Measurements from ENCODE around the gene RAD51B.
"Not testable (repeated sequence)": the region's sequence is repeated elsewhere in the genome, so short reads cannot be mapped to it uniquely, and the experiment has no call there.

The RAD51B gene

DNA sequence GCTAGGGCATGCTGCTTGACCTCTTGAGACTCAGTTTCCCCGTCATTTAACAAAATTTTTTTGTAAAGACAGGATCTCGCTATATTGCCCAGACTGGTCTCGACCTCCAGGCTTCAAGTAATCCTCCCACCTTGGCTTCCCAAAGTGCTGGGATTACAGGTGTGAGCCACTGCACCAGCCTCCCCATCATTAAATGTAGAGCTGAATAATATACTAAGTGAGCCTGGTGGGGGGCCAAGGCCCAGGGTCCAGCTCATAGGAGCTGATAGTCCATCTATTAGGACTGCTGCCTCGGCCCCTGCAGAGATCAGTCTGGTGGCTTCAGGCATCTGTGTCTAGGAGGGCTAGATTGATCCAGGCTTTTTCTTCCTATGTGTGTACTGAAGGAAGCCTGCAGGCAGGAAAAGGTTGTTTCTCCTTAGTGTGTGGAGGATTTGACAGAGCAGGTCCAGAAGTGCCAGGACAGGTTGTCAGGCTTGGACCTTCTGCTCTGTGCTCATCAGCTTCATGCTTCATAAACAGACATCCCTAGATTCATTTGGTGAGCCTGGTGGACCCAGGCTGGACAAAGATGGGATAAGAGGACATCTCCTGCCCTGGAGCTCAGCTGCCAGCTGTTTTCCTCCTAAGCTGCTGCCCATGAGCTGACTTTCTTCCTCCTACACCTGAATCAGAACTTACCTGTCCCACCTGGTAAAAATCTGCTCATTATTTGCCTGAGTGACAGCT lies 837.9 kb downstream of the RAD51B start:
- DNase-seq, result no peak

DNA sequence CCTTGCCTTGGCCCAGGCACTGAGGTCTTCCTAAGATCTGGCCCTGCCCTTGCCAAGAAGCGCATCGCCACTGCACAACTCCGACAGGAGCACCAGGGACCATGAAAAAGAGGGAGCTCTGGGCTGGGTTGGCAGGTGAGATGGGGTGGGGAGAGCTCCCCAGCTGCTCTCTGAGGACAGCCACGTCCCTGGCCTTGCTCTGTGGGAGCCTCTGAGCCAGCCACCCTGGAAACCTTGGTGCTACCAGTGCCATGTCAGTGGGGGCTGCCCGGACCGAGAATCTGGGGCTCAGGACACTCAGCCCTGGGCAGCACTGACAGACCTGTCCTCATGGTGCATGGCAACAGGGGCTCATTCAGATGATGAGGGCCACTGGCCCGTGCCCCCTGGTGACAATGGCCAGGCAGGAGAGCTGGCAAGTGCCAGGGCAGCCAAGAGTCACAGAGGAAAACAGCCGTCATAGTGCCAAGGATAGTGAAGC lies 838.5 kb downstream of the RAD51B start:
- no peak for DNase-seq

DNA sequence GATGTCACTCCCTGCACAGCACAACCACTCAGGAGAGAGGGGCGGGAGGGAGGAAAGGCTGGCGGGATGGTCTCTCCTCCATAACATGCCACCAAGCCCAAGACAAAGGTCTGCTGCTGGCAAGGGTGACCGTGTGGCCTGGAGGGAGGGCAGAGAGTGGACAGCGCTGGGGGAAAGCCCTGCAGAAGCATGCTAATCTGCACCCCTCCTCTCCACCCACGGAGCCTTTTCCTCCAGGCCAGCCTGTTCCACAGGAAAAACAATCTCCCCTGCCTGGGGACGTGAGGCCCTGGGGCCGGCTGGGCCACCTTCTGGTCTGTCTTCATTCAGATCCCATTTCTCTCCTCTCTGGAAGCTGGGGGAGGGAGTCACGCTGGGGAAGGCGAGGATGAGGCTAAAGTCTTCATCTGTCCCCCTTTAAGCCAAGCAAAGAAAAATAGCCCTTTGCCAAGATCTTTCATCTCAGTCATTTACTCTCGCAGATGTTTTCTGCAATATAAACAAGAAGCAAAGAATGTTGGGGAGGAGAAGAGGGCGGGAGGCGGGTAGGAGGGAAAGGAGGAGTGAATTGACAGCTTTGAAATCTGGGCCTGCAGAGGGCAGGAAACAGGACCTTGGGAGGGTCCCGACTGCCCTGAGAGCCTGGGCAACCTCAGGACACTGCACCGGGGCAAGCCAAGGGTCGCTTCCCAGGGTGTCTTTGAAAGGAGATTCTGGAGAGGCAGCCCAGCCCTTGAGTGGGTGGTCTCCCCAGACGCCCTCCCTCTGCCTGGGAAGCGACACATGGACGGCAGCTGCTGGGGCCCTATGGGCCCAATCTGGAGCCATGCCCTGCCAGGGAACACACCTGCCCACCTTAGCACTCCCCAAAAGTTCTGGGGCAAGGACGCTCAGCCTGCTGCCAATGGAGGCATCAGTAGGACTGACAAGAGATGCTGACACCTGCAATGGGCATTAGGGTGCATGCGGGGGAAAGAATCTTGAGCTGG lies 839.7 kb downstream of the RAD51B start:
- no peak for DNase-seq

DNA sequence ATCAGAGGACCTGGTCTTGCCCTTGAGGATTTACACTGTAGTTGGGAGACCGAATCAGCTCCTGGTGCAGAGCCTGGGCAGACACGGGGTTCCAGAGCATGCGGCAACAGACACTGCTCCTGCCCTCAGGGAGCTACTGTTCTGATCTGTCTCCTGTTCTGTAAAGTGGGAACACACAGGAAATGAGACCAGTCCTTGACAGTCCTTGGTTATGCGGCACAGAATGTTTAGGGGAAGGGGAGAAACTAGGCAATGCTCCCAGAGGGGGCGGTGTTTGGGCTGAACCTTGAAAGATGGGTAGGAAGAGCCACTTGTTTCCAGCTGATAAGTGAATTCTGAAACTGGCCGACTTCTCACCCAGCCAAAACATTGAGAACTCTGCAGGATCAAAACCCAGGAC lies 840.9 kb downstream of the RAD51B start:
- no peak for DNase-seq

DNA sequence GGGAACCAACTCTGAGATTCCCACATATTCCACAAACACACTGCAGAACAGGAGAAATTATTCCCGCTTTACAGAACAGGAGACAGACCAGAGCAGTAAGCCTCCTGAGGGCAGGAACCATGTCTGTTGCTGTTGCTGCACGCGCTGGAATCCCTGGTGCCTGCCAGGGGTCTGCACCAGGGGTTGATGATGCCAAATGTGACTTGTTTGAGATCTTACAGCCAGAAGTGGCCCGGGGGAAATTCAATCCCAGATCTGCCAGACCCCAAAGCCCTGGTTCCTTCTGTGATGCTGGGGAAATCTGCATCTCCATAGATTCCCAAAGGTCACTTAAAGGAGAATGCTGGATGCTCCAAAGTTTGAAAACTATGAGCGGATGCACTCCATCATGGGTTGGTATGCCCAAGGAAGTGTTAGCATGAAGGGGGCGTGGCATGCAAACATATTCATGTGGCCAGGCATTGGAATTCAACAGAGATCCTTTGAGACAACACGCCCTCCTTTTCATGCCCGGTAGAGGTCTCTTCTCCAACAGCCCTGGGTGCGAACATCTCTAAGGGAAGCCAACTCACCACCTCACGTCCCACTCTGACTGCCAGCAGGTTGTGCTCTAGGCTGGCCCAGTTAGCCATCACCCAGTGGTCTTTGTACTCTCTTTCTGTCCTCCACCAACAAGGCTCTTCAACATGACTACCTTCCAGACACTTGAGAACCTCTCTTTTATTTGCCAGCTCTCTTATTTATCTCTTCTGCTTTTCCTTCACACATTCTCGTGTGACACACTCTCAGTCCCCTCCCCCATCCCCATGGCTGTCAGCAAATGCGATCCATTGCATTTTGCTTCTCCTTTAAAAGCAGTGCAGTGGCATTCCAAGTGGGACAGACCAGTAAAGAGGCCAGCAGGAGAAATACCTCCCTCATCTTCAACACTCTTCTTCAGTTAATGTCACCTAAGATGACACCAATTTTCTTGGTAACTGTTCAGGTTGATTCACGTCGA lies 841.9 kb downstream of the RAD51B start:
- no peak for DNase-seq

DNA sequence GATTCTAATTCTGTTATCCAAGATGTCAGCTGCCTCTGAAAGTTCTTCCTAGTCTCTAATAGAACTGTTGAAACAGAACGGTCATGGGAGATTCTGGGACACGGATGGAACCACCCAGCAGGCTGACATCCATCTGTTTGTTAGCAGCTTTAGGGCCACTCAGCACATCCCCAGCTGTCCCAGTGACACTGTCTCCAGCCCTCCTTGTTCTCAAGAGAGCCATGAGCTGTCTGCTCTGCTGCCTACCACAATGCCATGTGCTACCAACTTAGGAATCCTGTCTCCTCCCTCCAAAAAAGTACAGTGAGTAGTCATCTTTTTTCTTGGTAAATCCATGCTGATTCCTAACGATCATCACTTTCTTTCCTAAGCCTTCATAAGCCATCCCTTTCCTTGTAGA lies 842.8 kb downstream of the RAD51B start:
- DNase-seq, result no peak

DNA sequence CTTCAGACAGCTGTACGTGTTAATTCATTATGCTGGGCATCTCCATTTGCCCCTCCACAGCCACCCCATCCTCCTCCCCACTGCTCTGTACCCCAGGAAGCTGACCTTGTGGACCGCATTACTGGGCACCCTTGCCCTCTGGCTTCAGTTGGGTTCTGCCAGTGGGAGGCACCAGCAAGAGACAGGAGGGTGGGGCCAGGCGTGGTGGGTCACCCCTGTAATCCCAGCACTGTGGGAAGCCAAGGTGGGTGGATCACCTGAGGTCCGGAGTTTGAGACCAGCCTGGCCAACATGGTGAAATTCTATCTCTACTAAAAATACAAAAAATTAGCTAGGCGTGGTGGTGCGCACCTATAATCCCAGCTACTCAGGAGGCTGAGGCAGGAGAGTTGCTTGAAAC lies 843.2 kb downstream of the RAD51B start:
- not testable (repeated sequence) for DNase-seq

DNA sequence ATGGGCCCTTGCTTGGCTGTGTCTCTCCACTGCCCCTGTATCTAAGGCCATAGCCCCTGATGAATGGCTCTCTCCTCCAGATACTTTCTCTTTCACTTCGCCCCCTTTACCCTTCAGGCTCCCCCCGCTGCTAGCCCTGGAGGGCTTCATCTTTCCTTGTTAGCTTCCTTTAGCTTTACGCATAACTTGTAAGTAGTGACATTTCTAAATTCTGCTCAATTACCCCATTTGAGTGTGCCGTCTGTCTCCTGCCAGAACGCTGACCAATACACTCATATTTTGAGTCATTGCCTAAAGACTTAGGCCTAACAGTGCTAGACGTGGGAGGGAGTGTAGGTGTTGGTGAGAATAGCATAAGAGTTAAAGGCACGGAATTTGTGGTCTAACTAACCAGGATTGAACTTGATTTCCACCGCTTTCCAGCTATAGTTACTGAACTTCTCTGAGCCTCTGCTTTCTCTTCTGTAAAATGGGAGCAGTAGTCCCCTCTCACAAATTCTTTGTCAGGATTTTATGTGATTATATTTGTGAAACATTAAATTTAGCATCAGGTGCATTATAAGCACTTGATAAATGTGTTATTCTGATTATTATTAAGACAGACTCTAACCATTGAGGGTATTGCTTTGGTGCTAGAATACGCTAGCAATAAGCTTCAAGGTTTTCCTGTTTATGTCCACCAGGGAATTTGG lies 844.0 kb downstream of the RAD51B start:
- no peak for DNase-seq

DNA sequence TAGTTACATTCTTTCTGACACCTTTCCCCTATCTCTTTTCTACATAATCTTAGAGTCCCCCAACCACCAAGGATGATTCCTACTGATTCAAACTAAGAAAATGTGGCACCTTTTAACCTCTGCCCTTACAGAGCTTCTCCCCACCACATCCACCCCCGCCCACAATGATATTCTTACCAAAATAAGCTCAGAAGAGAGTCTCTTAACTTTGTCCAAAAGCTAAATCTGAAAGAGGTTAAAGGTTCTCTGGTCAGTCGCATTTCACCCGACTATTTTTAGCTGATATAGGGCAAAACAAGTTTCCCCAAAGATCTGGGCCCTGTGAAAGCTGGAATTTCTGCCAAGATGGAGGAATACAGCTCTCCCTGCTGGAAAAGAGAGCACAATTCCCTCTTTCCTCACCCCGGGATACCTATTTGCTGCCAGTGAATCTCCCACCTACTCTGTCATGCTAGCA lies 844.7 kb downstream of the RAD51B start:
- DNase-seq, result no peak

DNA sequence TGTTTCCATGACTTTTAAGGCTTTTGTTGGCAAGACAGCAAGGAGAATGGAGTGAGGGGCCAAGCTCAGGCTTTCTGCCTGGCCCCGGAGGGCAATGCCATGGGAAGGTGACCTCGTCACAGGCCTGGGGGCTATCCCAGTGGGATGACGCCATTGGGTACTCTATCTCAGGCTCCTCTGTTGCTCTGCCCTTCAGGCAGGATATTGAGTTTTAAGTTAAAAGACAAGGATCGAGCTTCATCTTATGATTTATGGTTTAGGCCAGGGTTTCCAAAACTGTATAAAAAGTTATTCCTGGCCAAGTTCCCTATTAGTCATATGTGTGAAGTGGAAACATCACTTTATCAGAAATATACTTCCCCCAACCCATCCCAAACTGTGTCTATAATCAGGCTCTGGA lies 845.6 kb downstream of the RAD51B start:
- DNase-seq, result no peak

DNA sequence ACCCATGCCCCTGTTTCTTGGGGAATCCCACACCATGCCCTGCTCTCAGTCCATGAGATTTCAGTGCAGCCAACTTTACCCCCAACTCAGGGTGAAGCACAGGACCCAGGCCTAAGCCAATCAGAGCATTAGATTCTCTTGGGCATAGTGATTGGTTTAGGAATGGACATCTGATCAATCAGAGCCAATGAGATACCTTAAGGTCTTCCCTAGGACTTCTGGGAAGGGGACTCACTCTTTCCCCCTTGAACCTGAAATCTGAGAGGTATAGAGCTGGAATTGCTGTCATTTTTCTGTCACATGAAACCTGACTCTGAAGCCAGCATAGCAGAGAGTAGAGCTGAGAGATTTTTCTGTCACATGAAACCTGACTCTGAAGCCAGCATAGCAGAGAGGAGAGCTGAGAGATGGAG lies 846.2 kb downstream of the RAD51B start:
- DNase-seq, result no peak

DNA sequence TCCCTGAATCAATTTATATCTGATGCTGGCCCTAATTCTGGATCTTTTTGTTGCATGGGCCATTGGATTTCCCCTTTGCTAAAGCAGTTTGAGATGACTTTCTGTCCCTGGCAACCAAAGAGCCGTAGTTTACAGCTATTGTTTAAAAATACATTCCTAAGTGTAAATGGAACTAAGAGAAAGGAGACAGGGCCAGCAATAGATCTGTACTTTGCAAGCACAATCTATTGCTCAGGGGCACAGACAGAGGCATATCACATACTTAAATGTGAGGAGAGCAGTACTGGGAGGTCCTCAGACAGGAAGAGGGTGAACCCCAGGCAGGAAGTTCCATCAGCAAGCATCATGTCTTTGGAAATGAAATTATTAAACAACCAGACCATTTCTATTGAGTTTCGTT lies 846.7 kb downstream of the RAD51B start:
- DNase-seq, result no peak

DNA sequence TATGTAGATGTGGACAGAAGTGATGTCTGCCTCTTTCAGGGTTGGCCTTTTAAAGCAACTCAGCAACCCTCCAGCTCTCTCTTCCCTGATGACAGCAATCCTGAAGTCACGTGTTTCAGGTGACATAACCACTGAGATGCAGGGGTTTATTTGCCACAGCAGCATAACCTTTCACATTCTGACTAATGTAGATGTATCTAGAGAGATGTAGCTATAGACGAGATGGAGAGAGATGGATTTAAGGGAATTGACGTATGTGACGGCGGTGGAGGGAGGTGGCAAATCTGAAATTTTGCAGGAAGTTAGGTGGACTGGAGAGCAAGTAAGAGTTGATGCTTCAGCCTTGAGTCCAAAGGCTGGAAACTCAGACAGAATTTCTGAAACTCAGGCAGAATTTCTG lies 847.3 kb downstream of the RAD51B start:
- no peak for DNase-seq

DNA sequence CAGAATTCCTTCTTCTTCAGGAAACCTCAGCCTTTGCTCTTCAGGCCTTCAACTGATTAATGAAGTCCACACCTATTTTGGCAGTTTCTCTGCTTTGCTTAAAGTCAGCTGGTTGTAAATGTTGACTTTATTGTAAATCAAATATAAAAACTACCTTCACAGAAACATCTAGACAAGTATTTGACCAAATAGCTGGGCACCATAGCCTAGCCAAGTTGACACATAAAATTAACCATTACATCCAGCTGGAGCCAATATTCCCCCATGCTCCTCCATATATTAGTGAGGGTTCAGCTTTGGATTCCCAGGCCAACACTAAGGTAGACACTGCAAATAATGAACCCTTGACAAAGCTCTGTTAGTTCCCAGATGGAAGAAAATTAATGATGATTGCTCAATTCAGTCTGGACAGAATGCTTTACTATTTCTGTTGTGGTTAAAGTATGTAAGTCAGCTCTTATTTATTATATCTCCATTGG lies 847.8 kb downstream of the RAD51B start:
- DNase-seq, result no peak

DNA sequence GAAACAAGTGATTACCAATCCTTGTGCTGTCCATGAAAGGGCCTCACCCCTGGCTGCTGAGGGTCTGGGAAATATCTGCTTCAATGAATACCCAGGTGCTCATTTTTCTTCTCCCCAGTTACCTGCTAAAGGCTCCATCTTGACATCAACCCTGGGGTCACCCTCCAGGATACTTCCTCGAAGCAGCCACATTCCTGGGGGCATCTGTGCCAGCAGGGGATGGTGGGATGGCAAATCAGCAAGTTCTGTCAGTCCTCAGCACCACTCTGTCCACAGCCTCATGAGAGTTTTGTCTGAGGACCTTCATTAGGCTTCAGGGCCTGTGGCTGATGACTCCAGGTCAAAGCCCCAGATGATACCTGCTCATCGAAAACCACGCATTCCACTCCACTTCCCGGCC lies 848.4 kb downstream of the RAD51B start:
- no peak for DNase-seq

DNA sequence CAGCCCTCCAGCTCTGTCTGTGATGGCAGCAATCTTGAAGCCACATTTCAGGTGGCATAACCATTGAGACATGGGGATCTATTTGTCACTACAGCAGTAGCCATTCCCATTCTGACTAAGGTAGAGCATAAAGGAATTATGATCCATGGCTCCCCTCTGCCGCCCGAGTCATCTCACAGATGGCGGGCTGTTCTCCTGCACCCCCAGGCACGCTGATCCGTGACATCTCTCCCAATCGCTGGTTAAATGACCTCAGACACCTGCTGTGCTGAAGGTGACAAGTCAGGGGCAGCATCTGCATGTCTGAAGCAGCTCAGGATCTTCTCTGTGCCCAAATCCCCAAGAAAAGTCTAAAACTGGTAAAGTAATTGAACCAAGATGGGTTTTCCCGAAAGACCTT lies 849.0 kb downstream of the RAD51B start:
- DNase-seq, result no peak

DNA sequence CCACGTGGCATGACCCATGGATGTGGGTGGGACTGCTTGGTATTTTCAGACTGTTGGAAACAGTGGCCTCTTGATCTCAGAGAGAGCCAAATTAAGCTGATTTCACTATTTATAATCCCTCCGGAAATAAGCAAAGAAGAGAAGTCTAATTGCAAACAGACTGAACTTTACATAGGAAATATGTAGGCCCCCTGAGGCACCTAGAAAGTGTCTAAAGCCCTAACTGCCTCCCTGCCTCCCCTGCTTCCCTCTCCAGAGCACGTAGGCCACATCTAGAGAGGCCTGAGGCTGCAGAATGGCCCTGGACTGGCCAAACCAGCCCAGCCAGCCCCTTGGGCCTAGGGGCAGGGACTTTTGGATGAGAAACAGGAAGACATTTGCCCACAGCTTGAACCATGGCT lies 849.5 kb downstream of the RAD51B start:
- DNase-seq, result no peak

DNA sequence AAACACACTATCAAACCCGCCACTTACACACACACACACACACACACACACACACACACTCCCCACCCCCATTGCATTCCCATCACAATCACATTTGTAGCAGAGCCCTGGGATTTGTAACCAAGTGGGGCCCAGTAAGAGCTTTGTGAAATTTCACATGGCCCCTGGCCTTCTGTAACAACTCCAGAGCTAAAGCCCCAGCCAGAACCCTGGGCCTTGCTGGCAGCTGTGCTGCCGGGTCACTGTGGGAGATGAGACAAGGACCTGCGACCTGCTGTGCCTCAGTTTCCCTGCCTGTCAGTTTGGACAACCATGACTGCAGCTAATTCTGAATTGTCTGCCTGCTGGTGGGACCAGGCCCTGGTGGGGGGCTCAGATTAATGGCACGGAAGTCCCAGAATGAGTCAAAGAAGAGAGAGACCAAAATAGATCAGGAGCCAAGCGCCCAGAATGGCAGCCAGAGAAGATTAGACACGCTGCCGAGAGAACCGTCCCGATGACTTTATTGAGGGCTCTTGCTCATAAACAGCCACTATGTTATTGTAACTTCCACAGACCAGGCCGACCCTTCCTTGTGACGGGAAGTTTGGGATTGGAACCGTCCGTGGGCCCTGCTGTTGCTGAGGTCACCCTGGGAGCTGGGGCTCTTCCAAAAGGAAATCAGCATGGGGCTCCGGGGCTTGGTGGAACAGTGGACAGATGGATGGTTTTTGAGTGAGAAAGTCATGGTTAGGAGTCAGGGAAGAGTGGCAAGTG lies 850.2 kb downstream of the RAD51B start:
- no peak for DNase-seq

DNA sequence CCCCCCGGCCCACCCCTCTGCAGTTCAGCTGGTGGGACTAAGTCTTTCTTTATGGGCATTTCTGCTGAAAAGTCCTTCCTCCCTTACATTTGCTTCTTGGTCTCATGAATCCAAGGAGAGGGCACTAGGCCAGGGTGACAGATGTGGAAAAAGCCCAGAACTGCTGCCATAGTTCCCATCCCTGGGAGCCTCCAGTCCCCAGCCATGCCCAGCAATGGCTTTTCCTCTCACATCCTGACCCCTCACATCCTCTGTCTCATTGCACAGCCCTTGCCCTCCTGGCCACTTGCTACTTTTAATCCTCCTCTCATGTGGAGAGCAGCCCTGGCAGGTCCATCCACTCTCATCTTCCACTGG lies 850.8 kb downstream of the RAD51B start:
- DNase-seq, result no peak

DNA sequence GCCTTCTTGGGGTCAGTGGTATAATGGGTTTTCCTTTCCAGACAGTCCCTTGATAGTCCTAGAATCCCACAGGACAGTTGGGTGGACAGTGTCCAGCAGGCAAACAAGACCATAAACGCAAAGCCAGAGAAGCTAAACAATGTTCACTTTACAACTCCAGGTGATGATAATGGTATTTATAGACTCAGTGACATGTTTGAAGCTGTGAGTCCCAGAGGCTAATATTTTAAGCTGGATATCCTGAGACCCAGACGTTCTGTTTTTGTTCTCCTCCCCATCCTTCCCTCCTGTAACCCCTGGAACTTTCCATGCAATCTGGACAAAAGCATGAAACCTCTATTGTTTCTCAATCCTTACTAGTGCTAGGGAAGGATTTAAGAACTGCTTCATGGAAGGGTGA lies 852.3 kb downstream of the RAD51B start:
- no peak for DNase-seq
